Measurements from ENCODE around the gene FOXP4. TPM values are rescaled to one million over a fixed set of nuclear protein-coding genes. Genes with fewer than 3 reads are reported as not detected.
A peak's percentile ranks its signal among the peaks of the same experiment; 100 is the strongest.

Gene FOXP4
- total RNA-seq, 3 donors from 2014 or later, result 5.1 to 11.0 (median 5.6) TPM

- TF ChIP-seq POLR2A (IDR thresholded peaks at IDR 0.05) (no peak), CTCF (IDR thresholded peaks at IDR 0.05) (no peak), POLR2AphosphoS5 (IDR thresholded peaks at IDR 0.05) (no peak)
- no peaks in the 10 kb centered on the region for H3K36me3 ChIP-seq
- no peak for DNase-seq (ENCODE audit: low spot score in 2 of 2)
- H3K27ac ChIP-seq, result peak overlapping the region; percentile 43 to 61
- intact Hi-C loops (cut with DNase I; ENCODE audit: low total_unique reads), result no loop called here
- no peaks in the 10 kb centered on the region for H3K9me3 ChIP-seq
- peaks cover 0 to 4% of the 10 kb centered on the region in 2 donors for H3K4me1 ChIP-seq
- H3K4me3 ChIP-seq, result no peak overlapping the region
- H3K27me3 ChIP-seq, result no peaks in the 10 kb centered on the region
Observed at GRCh38 chr6:41551857-41552256, 5.7 kb downstream of the FOXP4 start.

- DNase-seq (ENCODE audit: low spot score in 2 of 2), result no peak
- intact Hi-C loops (cut with DNase I; ENCODE audit: low total_unique reads), result no loop called here
- Histone ChIP-seq H3K36me3 (no peaks in the 10 kb centered on the region), H3K9me3 (no peaks in the 10 kb centered on the region), H3K27ac (no peak overlapping the region), H3K4me1 (peaks cover 0 to 4% of the 10 kb centered on the region in 2 donors), H3K4me3 (no peak overlapping the region), H3K27me3 (no peaks in the 10 kb centered on the region)
- TF ChIP-seq POLR2AphosphoS5 (IDR thresholded peaks at IDR 0.05) (no peak), POLR2A (IDR thresholded peaks at IDR 0.05) (no peak), CTCF (IDR thresholded peaks at IDR 0.05) (no peak)
Observed at GRCh38 chr6:41552723-41553122, 6.5 kb downstream of the FOXP4 start.

GRCh38 chr6:41553405-41553999 is 7.3 kb downstream of the FOXP4 start:
- Histone ChIP-seq H3K27me3 (no peaks in the 10 kb centered on the region), H3K27ac (peak overlapping the region in 1 of 2 donors; percentile 21), H3K9me3 (no peaks in the 10 kb centered on the region), H3K36me3 (no peaks in the 10 kb centered on the region), H3K4me1 (peaks cover 0 to 4% of the 10 kb centered on the region in 2 donors), H3K4me3 (no peak overlapping the region)
- intact Hi-C loops (cut with DNase I; ENCODE audit: low total_unique reads), result no loop called here
- no peak for DNase-seq (ENCODE audit: low spot score in 2 of 2)
- TF ChIP-seq POLR2A (IDR thresholded peaks at IDR 0.05), result no peak
- no peak for TF ChIP-seq CTCF (IDR thresholded peaks at IDR 0.05)
- TF ChIP-seq POLR2AphosphoS5 (IDR thresholded peaks at IDR 0.05), result no peak

GRCh38 chr6:41555326-41556300 is 9.4 kb downstream of the FOXP4 start:
- Histone ChIP-seq H3K27me3 (no peaks in the 10 kb centered on the region), H3K27ac (no peak overlapping the region), H3K4me1 (peaks cover 0 to 4% of the 10 kb centered on the region in 2 donors), H3K36me3 (no peaks in the 10 kb centered on the region), H3K4me3 (no peak overlapping the region), H3K9me3 (no peaks in the 10 kb centered on the region)
- DNase-seq (ENCODE audit: low spot score in 2 of 2), result no peak
- intact Hi-C loops (cut with DNase I; ENCODE audit: low total_unique reads), result no loop called here
- TF ChIP-seq POLR2A (IDR thresholded peaks at IDR 0.05) (no peak), POLR2AphosphoS5 (IDR thresholded peaks at IDR 0.05) (no peak), CTCF (IDR thresholded peaks at IDR 0.05) (no peak)

GRCh38 chr6:41557335-41557734 is 11.2 kb downstream of the FOXP4 start:
- intact Hi-C loops (cut with DNase I; ENCODE audit: low total_unique reads), result no loop called here
- no peak overlapping the region for H3K4me3 ChIP-seq
- no peaks in the 10 kb centered on the region for H3K36me3 ChIP-seq
- TF ChIP-seq CTCF (IDR thresholded peaks at IDR 0.05), result no peak
- TF ChIP-seq POLR2AphosphoS5 (IDR thresholded peaks at IDR 0.05), result no peak
- no peak for TF ChIP-seq POLR2A (IDR thresholded peaks at IDR 0.05)
- H3K4me1 ChIP-seq, result no peaks in the 10 kb centered on the region
- H3K27me3 ChIP-seq, result no peaks in the 10 kb centered on the region
- H3K27ac ChIP-seq, result no peak overlapping the region
- no peaks in the 10 kb centered on the region for H3K9me3 ChIP-seq
- DNase-seq (ENCODE audit: low spot score in 2 of 2), result no peak

Measured in breast epithelium (tissue), 4 donors.